Panc1 (cell line): ENCODE measurements around the gene ALOX5.

Experiments used
- CTCF ChIP-seq: fragments of 450-650 bp; IDR thresholded peaks from 2 replicates; pipeline ENCODE4 v1.5.1; 2017; ENCODE audit warnings: mild to moderate bottlenecking
- POLR2AphosphoS5 ChIP-seq: IDR thresholded peaks from 2 replicates; pipeline ENCODE4 v1.6.1; 2012; ENCODE audit warnings: mild to moderate bottlenecking, low read depth, low read length, moderate library complexity

GRCh38 chr10:45447416-45447815 lies 73.4 kb downstream of the ALOX5 start:
- no peak for TF ChIP-seq POLR2AphosphoS5
- TF ChIP-seq CTCF, result no peak
